IMR-90 (cell line): ENCODE data around the gene GXYLT1. TPM values are rescaled to one million over a fixed set of nuclear protein-coding genes. Genes with fewer than 3 reads are reported as not detected.

ENCODE experiments used
- ATAC-seq: fragments of 200-7000 bp; cut with Tn5 transposase; 2 replicates; pipeline ENCODE4 v1.9.1; 2020; ENCODE audit warnings: low read depth, mild to moderate bottlenecking, moderate library complexity
- BruUV-seq: library from RNA; stranded (reverse); fragments of 400-500 nt; replicated peaks from 2 replicates; lab custom pipeline; 2021; lab: Mats Ljungman, UMichigan
- CTCF ChIA-PET: fragments of 300-600 bp; formaldehyde crosslinking; extraction: SDS; loops from one replicate; lab custom pipeline; 2021; ENCODE audit warnings: antibody characterized with exemption; lab: Yijun Ruan, JAX
- POLR2A ChIA-PET: fragments of 300-600 bp; sonication (Branson Sonifier 250); formaldehyde crosslinking; loops from one replicate; lab custom pipeline; 2022; ENCODE audit warnings: antibody characterized with exemption; ENCODE audit not compliant: unreplicated experiment; lab: Charles Lee
- DNase-seq: peaks from one replicate; pipeline ENCODE4 v3.0.0; 2013
- H2AFZ ChIP-seq: replicated peaks from 2 replicates; pipeline ENCODE3; 2013; ENCODE audit warnings: low read length, mild to moderate bottlenecking; ENCODE audit not compliant: poor library complexity
- H2AK5ac ChIP-seq: 2 replicates; pipeline ENCODE4 v1.6.1; 2013; ENCODE audit warnings: low read depth, low read length, inconsistent platforms
- H2AK9ac ChIP-seq: replicated peaks from 2 replicates; pipeline ENCODE3; 2013; ENCODE audit warnings: mild to moderate bottlenecking, low read depth, low read length, moderate library complexity; ENCODE audit not compliant: poor library complexity
- H2BK120ac ChIP-seq: 2 replicates; pipeline ENCODE4 v1.6.1; 2013; ENCODE audit warnings: low read depth, low read length, inconsistent platforms
- H2BK15ac ChIP-seq: 3 replicates; pipeline ENCODE4 v1.6.1; 2013; ENCODE audit warnings: low read depth, low read length, inconsistent platforms
- H2BK20ac ChIP-seq: 2 replicates; pipeline ENCODE4 v1.6.1; 2013; ENCODE audit warnings: low read depth, mild to moderate bottlenecking, inconsistent platforms, low read length, moderate library complexity
- H2BK5ac ChIP-seq: 2 replicates; pipeline ENCODE4 v1.6.1; 2013; ENCODE audit warnings: mild to moderate bottlenecking, low read depth, low read length, inconsistent platforms; ENCODE audit not compliant: poor library complexity, severe bottlenecking
- H3K14ac ChIP-seq: replicated peaks from 2 replicates; pipeline ENCODE4 v1.6.1; 2013; ENCODE audit warnings: low read depth, low read length, inconsistent platforms
- H3K18ac ChIP-seq: 2 replicates; pipeline ENCODE4 v1.6.1; 2013; ENCODE audit warnings: low read depth, low read length, control low read depth
- H3K23ac ChIP-seq: 2 replicates; pipeline ENCODE4 v1.6.1; 2013; ENCODE audit warnings: low read depth, low read length, inconsistent platforms
- H3K27ac ChIP-seq: 2 replicates; pipeline ENCODE4 v1.5.1; 2013; ENCODE audit warnings: mild to moderate bottlenecking, control low read depth, low read length; ENCODE audit not compliant: insufficient read depth
- H3K27me3 ChIP-seq: 2 replicates; pipeline ENCODE4 v1.6.1; 2013; ENCODE audit warnings: low read length; ENCODE audit not compliant: control insufficient read depth, insufficient read depth
- H3K36me3 ChIP-seq: 2 replicates; pipeline ENCODE4 v1.6.1; 2013; ENCODE audit warnings: low read length, mixed read lengths; ENCODE audit not compliant: control insufficient read depth, insufficient read depth
- H3K4ac ChIP-seq: 2 replicates; pipeline ENCODE4 v1.6.1; 2013; ENCODE audit warnings: low read depth, low read length, inconsistent platforms
- H3K4me1 ChIP-seq: 2 replicates; pipeline ENCODE4 v1.6.1; 2013; ENCODE audit warnings: low read length, mixed read lengths; ENCODE audit not compliant: control insufficient read depth, insufficient read depth
- H3K4me2 ChIP-seq: 2 replicates; pipeline ENCODE4 v1.6.1; 2013; ENCODE audit warnings: low read depth, mild to moderate bottlenecking, control low read depth, low read length, moderate library complexity
- H3K4me3 ChIP-seq: 2 replicates; pipeline ENCODE4 v1.5.1; 2013; ENCODE audit warnings: low read depth, mild to moderate bottlenecking, control low read depth, low read length, moderate library complexity; ENCODE audit not compliant: insufficient read depth
- H3K56ac ChIP-seq: 2 replicates; pipeline ENCODE4 v1.6.1; 2013; ENCODE audit warnings: low read length, inconsistent platforms; ENCODE audit not compliant: insufficient read depth; ENCODE audit errors: extremely low read depth
- H3K79me1 ChIP-seq, 2 experiments: 2 replicates each; pipeline ENCODE4 v1.6.1; 2013; ENCODE audit warnings: low read length in 2 of 2, inconsistent platforms in 1 of 2, low read depth in 1 of 2
- H3K9ac ChIP-seq: 2 replicates; pipeline ENCODE4 v1.6.1; 2013; ENCODE audit warnings: low read depth, low read length, control low read depth
- H3K9me1 ChIP-seq: 2 replicates; pipeline ENCODE4 v1.6.1; 2013; ENCODE audit warnings: low read length, inconsistent platforms; ENCODE audit not compliant: insufficient read depth
- H3K9me3 ChIP-seq: 2 replicates; pipeline ENCODE4 v1.6.1; 2013; ENCODE audit warnings: low read length; ENCODE audit not compliant: control insufficient read depth, insufficient read depth
- H4K20me1 ChIP-seq: 2 replicates; pipeline ENCODE4 v1.6.1; 2013; ENCODE audit warnings: low read length, inconsistent platforms; ENCODE audit not compliant: insufficient read depth
- H4K5ac ChIP-seq: 2 replicates; pipeline ENCODE4 v1.6.1; 2013; ENCODE audit warnings: mild to moderate bottlenecking, low read depth, low read length, control low read depth
- H4K8ac ChIP-seq, 2 experiments: 2 replicates each; pipeline ENCODE4 v1.6.1; 2013; ENCODE audit warnings: low read depth in 2 of 2, low read length in 2 of 2, control low read depth in 1 of 2, inconsistent platforms in 1 of 2
- H4K91ac ChIP-seq: 2 replicates; pipeline ENCODE4 v1.6.1; 2013; ENCODE audit warnings: low read depth, low read length, inconsistent platforms; ENCODE audit not compliant: insufficient read depth
- BHLHE40 ChIP-seq: fragments of 150-350 bp; IDR thresholded peaks from 2 replicates; pipeline ENCODE4 v1.6.1; 2016; ENCODE audit warnings: mild to moderate bottlenecking, low read depth, low read length
- CEBPB ChIP-seq: IDR thresholded peaks from 2 replicates; pipeline ENCODE4 v1.6.1; 2012; ENCODE audit warnings: low read depth, low read length, improper control_type of control experiment
- CHD1 ChIP-seq: IDR thresholded peaks from 2 replicates; pipeline ENCODE4 v1.6.1; 2012; ENCODE audit warnings: low read depth, low read length, improper control_type of control experiment
- ELK1 ChIP-seq: fragments of 150-350 bp; IDR thresholded peaks from 2 replicates; pipeline ENCODE4 v1.6.1; 2016; ENCODE audit warnings: low read depth, mild to moderate bottlenecking, low read length, moderate library complexity, borderline replicate concordance
- FOS ChIP-seq: fragments of 150-350 bp; IDR thresholded peaks from 2 replicates; pipeline ENCODE4 v1.6.1; 2016; ENCODE audit warnings: low read depth, low read length
- MAFK ChIP-seq: IDR thresholded peaks from 2 replicates; pipeline ENCODE4 v1.6.1; 2012; ENCODE audit warnings: low read depth, low read length, improper control_type of control experiment
- MAZ ChIP-seq: IDR thresholded peaks from 2 replicates; pipeline ENCODE4 v1.6.1; 2012; ENCODE audit warnings: low read depth, mild to moderate bottlenecking, low read length, improper control_type of control experiment, moderate library complexity, borderline replicate concordance
- NFE2L2 ChIP-seq: fragments of 150-350 bp; IDR thresholded peaks from 2 replicates; pipeline ENCODE4 v1.6.1; 2016; ENCODE audit warnings: low read depth, mild to moderate bottlenecking, low read length
- POLR2A ChIP-seq: IDR thresholded peaks from 2 replicates; pipeline ENCODE4 v1.6.1; 2012; ENCODE audit warnings: mild to moderate bottlenecking, low read depth, low read length
- RAD21 ChIP-seq: IDR thresholded peaks from 2 replicates; pipeline ENCODE4 v1.6.1; 2012; ENCODE audit warnings: low read length, improper control_type of control experiment
- RCOR1 ChIP-seq: IDR thresholded peaks from 2 replicates; pipeline ENCODE4 v1.6.1; 2012; ENCODE audit warnings: mild to moderate bottlenecking, low read length, improper control_type of control experiment; ENCODE audit not compliant: insufficient replicate concordance
- RFX5 ChIP-seq: IDR thresholded peaks from 2 replicates; pipeline ENCODE4 v1.8.0; 2012; ENCODE audit warnings: low read depth, mild to moderate bottlenecking, low read length, moderate library complexity
- SMC3 ChIP-seq: fragments of 150-350 bp; IDR thresholded peaks from 2 replicates; pipeline ENCODE4 v1.6.1; 2016; ENCODE audit warnings: low read depth, mild to moderate bottlenecking, antibody characterized with exemption, low read length, moderate library complexity
- USF2 ChIP-seq: fragments of 150-350 bp; IDR thresholded peaks from 2 replicates; pipeline ENCODE4 v1.6.1; 2017; ENCODE audit warnings: mild to moderate bottlenecking, antibody characterized with exemption, low read length, low read depth
- WGBS, 2 experiments: methylation state at CpG; one replicate each; pipeline versions ENCODE4 v1.1.5 to v1.1.7; 2013; ENCODE audit warnings: missing lambda C conversion rate in 2 of 2; ENCODE audit not compliant: insufficient read length in 1 of 2; ENCODE audit errors: extremely low coverage in 2 of 2; 5-methylcytosine and 5-hydroxymethylcytosine counted together
- dilution Hi-C: fragments of 300-500 bp; cut with HindIII; formaldehyde crosslinking; loops from one replicate; pipeline ENCODE4 v1.14.3; 2018; ENCODE audit warnings: low sequenced_read_pairs; ENCODE audit not compliant: unreplicated experiment
- in situ Hi-C: fragments of 300-500 bp; cut with MboI; formaldehyde crosslinking; loops from 3 replicates; pipeline ENCODE4 v1.14.3; 2019; ENCODE audit warnings: low sequenced_read_pairs, inconsistent platforms, mixed read lengths
- intact Hi-C: fragments of 100-400 bp; cut with micrococcal nuclease; formaldehyde crosslinking; loops from 2 replicates; pipeline ENCODE4 v1.10.0; 2022
- polyA plus RNA-seq, 3 experiments: library from polyadenylated mRNA; depleted of rRNA; stranded (reverse); fragments of >200 nt; gene quantifications; 2 replicates each; pipeline ENCODE4 v1.2.3, GENCODE V29; 2012; ENCODE audit warnings: low replicate concordance in 1 of 3
- total RNA-seq: library from RNA; depleted of rRNA; stranded (reverse); fragments of >200 nt; gene quantifications from 2 replicates; pipeline ENCODE4 v1.2.3, GENCODE V29; 2012
- TF ChIP-seq, protein P1 (sequence below): conservative IDR thresholded peaks from 2 replicates; pipeline ENCODE4 v1.5.1; 2012; ENCODE audit warnings: mild to moderate bottlenecking, low read depth, low read length, improper control_type of control experiment

The GXYLT1 gene
- total and polyA plus RNA-seq, 2 of the 4 experiments (the other 2 are of a cell fraction): 8.5 to 8.6 TPM

- no peak for TF ChIP-seq SMC3
- no peak for TF ChIP-seq POLR2A
- no peak for TF ChIP-seq MAZ
- no peak for TF ChIP-seq ELK1
- no peak for TF ChIP-seq RAD21
- TF ChIP-seq RCOR1: no peak
- no peak for TF ChIP-seq MAFK
- no peak for TF ChIP-seq CHD1
- no peak for TF ChIP-seq RFX5
- TF ChIP-seq USF2: no peak
- no peak for TF ChIP-seq NFE2L2
- TF ChIP-seq BHLHE40: no peak
- no peak for TF ChIP-seq CEBPB
- TF ChIP-seq FOS: no peak
- TF ChIP-seq, protein P1, sequence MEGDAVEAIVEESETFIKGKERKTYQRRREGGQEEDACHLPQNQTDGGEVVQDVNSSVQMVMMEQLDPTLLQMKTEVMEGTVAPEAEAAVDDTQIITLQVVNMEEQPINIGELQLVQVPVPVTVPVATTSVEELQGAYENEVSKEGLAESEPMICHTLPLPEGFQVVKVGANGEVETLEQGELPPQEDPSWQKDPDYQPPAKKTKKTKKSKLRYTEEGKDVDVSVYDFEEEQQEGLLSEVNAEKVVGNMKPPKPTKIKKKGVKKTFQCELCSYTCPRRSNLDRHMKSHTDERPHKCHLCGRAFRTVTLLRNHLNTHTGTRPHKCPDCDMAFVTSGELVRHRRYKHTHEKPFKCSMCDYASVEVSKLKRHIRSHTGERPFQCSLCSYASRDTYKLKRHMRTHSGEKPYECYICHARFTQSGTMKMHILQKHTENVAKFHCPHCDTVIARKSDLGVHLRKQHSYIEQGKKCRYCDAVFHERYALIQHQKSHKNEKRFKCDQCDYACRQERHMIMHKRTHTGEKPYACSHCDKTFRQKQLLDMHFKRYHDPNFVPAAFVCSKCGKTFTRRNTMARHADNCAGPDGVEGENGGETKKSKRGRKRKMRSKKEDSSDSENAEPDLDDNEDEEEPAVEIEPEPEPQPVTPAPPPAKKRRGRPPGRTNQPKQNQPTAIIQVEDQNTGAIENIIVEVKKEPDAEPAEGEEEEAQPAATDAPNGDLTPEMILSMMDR: no peak
- dilution Hi-C loops (no loop called here), in situ Hi-C loops (no loop called here), intact Hi-C loops (no loop called here)
- H4K5ac ChIP-seq: no peak overlapping the region
- no peaks in the 10 kb centered on the region for H3K9me1 ChIP-seq
- H3K4ac ChIP-seq: no peak overlapping the region
- no peak overlapping the region for H3K4me3 ChIP-seq
- H4K91ac ChIP-seq: no peak overlapping the region
- DNase-seq (peak; percentile 2), ATAC-seq (no peak)
- no peak overlapping the region for H2AK5ac ChIP-seq
- peaks cover 7% of the 10 kb centered on the region in 2 experiments; a peak in 3 of 4 replicates for H3K79me1 ChIP-seq
- no peak overlapping the region for H2BK5ac ChIP-seq
- no peak overlapping the region for H2AFZ ChIP-seq
- H2BK120ac ChIP-seq: no peak overlapping the region
- H2BK20ac ChIP-seq: no peak overlapping the region
- H2BK15ac ChIP-seq: no peak overlapping the region
- no peaks in the 10 kb centered on the region for H3K9me3 ChIP-seq
- no peak overlapping the region for H3K56ac ChIP-seq
- no peak overlapping the region for H3K4me2 ChIP-seq
- no peak overlapping the region for H3K18ac ChIP-seq
- no peaks in the 10 kb centered on the region for H3K36me3 ChIP-seq
- H3K27ac ChIP-seq: no peak overlapping the region
- POLR2A ChIA-PET: no interaction called here
- no peak overlapping the region for H2AK9ac ChIP-seq
- no TSS peak for BruUV-seq
- WGBS, 2 experiments: 44% methylated on average over 1 of the region's 2 CpGs; no CpG with 5 or more reads in 1 of the 2 experiments
- H3K27me3 ChIP-seq: no peaks in the 10 kb centered on the region
- CTCF ChIA-PET: no interaction called here
- H4K20me1 ChIP-seq: no peaks in the 10 kb centered on the region
- no peaks in the 10 kb centered on the region; the same call in 1 of the 2 replicates for H3K4me1 ChIP-seq
- no peak overlapping the region for H3K14ac ChIP-seq
- no peak overlapping the region for H3K9ac ChIP-seq
- no peak overlapping the region for H3K23ac ChIP-seq
- H4K8ac ChIP-seq: no peak overlapping the region; a peak in 1 of 4 replicates
These were observed 52.9 kb downstream of the GXYLT1 start for GRCh38 chr12:42091769-42092168.
